HG02588 (cell line): ENCODE results near the gene ZNF80.

Source experiments
- ATAC-seq: cut with Tn5 transposase; IDR thresholded peaks from one replicate; pipeline ENCODE4 v1.9.1; 2021; ENCODE audit warnings: mild to moderate bottlenecking, moderate library complexity; ENCODE audit not compliant: unreplicated experiment

ZNF80 gene

GRCh38 chr3:114221165-114221880 lies 16.1 kb downstream of the ZNF80 start:
- ATAC-seq = peak; percentile 33

GRCh38 chr3:114219741-114220140 lies 17.6 kb downstream of the ZNF80 start:
- no peak for ATAC-seq

GRCh38 chr3:114218578-114219185 lies 18.7 kb downstream of the ZNF80 start:
- no peak for ATAC-seq

GRCh38 chr3:114218006-114218405 lies 19.4 kb downstream of the ZNF80 start:
- no peak for ATAC-seq

GRCh38 chr3:114217266-114217665 lies 20.1 kb downstream of the ZNF80 start:
- ATAC-seq = no peak

GRCh38 chr3:114216186-114216970 lies 21.0 kb downstream of the ZNF80 start:
- ATAC-seq = no peak

GRCh38 chr3:114214542-114215341 lies 22.6 kb downstream of the ZNF80 start:
- no peak for ATAC-seq

GRCh38 chr3:114213627-114214541 lies 23.5 kb downstream of the ZNF80 start:
- ATAC-seq = peak; percentile 90

GRCh38 chr3:114213292-114213626 lies 24.1 kb downstream of the ZNF80 start:
- ATAC-seq = peak; percentile 6

- ATAC-seq = no peak
These were observed 24.7 kb downstream of the ZNF80 start for GRCh38 chr3:114212646-114213045.

GRCh38 chr3:114207768-114208167 lies 29.6 kb downstream of the ZNF80 start:
- ATAC-seq = peak; percentile 73

GRCh38 chr3:114206342-114206741 lies 31.0 kb downstream of the ZNF80 start:
- ATAC-seq = no peak

- no peak for ATAC-seq
These were observed 31.8 kb downstream of the ZNF80 start for GRCh38 chr3:114205541-114205940.

GRCh38 chr3:114194750-114195149 lies 42.6 kb downstream of the ZNF80 start:
- ATAC-seq = no peak

- no peak for ATAC-seq
These were observed 45.2 kb downstream of the ZNF80 start for GRCh38 chr3:114192136-114192535.

GRCh38 chr3:114186501-114186900 lies 50.9 kb downstream of the ZNF80 start:
- no peak for ATAC-seq
